Activated T-cell treated with anti-CD3 and anti-CD28 coated beads for 4 hours (primary cell): Measurements from ENCODE around the gene TXNDC16.

Experiments
- DNase-seq: peaks from one replicate; pipeline ENCODE4 v3.0.0-alpha.2; 2020

The TXNDC16 gene

DNA sequence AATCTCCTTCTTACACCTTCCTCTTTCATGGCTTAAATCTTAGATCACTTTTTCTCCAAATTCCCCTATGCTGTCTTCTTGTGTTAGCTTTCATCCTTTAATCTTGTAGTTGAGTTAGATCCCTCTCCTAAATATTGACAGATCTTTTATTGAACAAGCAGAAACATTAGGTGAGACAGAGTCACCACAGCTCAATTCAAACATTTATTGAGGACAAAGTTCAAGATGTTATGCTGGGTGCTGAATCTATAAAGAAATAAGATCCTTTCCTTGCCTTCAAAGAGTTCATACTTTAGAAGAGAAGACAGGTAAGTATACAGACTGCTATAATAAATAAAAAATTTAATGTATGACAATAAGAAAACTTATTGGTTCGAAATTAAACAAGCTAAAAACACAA, 109.7 kb downstream of the TXNDC16 start:
- no peak for DNase-seq

DNA sequence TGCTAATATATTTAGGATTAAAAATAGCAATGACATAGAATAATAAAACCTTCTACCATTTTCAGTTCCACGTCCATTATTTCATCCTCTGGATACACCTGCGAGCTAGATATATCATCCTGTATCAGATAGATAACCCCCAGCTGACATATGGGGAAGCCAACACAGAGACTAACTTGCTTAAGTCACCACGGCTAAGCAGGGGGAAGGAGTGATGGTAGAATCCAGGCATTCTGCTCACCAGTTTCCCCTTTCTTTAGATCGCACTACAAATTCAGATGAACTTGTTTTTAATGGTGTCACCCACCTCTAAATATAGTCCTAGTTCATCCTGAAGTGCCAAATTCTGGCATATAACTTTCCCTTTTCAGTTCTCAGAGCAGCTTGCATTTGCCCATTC, 110.1 kb downstream of the TXNDC16 start:
- no peak for DNase-seq

DNA sequence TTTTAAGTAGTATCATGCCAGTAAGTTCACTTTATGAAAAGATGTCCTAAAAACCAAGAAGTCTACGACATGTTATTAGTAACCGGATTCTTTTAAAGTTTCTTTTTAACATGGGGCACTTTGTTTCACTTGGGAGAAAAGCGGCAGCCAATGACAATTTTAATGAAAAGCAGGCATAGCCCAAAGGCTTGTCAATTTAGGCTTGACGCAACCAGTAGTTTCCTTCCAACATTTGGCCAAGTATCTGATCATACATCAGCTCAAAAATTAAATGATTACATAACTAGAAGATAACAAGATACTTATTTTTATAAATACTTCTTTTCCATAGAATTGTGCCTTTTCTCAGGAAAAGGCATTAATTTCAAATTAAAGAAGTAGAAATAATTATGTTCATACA, 112.8 kb downstream of the TXNDC16 start:
- DNase-seq, result no peak

DNA sequence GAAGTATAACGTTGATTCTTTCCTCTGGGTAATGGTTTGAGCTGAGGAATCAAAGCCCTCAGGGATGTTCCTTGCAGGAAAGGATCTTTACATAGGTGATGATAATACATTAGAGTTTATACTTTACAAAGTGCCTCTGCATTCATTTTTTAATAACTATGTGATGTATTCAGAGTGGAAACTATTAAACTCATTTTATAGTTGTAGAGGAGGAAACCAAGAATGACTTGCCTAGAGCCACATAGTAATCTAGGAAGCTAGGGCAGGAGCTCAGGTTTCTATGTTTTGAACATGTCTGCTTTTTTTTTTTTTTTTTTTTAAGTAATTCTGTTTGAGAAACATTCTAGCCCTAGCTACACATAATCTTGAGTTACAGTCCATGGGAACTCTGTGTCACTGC, 117.3 kb downstream of the TXNDC16 start:
- no peak for DNase-seq

DNA sequence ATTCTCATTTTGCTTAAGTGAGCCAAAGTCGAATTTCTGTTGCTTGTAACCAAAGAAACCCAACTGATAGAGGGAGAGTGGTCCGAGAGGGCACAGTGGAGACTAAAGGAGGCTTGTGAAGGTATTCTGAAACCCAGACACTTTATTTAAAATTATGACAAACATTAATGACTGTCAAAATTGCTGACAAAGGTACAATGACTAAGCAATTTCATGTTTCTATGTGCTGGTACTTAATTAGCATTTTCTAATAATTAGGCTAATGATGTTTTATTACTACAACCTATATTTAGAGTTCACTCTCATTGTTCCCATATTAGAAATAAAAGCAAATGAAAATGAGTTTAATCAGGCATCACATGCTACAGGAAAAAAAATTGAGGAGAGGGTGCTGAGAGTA, 121.8 kb downstream of the TXNDC16 start:
- no peak for DNase-seq

DNA sequence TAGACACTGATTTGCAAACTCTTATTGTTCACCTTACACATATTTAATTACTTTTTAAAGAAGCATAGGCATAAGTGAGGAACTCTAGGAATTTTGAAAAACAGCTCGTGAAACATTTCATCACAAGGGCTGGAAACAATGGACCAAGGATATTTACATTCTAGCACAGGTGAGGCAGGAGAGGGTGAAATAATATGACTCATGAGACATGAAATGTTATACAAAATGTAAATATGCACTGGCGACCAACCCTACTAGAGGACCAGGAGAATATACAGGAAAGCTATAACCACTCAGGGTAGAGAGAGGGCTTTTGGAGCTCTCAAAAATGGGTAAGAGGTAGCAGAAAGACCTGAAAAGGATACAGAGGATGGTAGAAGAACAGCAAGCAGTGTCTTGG, 122.9 kb downstream of the TXNDC16 start:
- no peak for DNase-seq

DNA sequence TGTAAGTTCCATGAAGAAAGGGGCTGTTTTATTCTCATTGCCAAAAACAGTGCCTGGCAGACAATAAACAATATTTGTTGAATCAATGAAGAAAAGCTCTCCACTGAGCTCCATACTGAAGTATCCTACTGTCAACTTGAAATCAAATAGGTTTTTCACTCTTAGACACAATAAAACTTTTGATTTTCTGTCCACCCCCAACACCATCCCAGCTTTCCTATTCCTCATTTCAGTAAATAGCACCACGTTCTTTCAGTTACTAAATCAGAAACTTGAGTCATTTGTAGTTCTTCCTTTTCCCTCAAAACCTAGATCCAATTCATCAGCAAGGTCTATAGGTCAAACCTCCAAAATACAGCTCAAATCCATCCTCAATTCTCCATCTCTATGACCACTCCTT, 124.8 kb downstream of the TXNDC16 start:
- no peak for DNase-seq

DNA sequence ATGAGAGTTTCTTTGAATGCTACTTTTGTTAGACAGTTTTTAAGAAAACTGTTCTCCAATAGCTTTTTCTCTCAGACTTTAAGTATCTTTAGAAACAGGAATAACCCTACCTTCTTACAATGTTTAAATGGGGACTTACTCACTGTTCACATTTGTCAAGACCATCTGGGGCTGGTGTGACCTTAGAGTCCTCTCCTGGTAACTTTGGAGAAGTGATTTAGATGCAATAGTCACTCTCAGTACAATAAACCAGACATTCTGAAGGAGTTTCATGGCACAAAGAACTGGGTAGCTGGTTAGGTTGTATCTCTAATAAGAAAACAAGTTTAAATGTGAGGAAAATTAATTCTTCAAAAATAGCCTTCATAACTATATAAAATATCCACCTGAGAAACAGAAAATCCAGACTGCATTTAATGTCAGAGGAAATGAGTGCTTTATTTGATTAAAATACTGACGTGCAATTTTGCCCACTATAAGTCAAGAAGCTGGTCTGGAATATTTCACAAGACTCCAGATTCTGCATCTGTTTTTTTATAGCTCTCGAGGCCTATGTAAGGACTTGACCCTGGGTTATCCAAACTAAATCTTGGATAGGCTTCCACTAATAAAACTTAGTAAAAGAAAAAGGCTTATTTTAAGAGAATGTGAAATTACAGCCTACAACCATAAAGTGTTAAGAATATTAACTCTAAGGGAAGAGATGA, 129.5 kb downstream of the TXNDC16 start:
- no peak for DNase-seq

DNA sequence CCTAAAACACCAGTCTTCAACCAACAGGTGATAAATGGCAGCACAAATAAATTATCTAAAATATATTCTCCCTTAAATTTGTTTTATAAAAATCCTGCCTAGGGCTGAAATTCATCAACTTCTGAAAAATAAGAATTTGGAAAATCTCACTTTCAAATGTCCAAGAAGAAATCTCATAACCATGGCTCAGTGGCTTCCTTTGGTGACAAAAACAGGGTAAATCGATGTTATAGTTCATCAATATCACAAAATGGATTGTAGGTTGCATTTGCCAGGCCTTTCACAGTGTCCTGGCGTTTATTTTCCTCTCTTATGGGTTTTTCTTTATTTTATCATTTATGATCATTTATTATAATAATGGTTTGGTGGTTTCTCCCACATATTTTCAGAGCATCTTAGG, 135.2 kb downstream of the TXNDC16 start:
- no peak for DNase-seq

DNA sequence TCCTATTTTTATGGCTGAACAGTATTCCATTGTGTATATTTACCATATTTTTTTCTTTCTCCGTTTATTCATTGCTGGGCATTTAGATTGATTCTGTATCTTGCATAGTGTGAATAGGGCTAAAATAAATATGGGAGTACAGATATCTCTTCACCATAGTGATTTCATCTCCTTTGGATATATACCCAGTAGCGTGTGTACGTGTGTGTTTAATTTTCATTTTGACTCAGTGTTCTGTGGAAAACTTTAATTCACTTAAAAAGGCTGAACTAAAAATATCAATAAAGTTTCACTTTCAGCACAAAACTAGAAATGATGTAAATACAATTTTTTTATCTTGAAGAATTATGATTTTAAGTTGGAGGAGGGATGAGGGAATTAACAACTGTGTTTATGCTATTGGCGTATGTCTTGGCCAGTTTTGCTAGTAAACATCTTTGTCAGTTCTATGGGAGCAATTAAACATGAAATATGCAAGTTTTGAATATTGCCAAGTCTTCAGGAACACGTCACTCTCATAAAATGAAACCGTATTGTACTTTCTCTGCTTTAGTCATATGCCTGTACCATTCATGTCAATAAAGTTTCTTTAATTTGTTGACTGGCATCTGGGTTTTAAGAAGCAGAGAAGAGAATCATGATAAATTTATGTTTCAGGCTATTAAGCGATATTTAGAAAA, 138.4 kb downstream of the TXNDC16 start:
- no peak for DNase-seq

DNA sequence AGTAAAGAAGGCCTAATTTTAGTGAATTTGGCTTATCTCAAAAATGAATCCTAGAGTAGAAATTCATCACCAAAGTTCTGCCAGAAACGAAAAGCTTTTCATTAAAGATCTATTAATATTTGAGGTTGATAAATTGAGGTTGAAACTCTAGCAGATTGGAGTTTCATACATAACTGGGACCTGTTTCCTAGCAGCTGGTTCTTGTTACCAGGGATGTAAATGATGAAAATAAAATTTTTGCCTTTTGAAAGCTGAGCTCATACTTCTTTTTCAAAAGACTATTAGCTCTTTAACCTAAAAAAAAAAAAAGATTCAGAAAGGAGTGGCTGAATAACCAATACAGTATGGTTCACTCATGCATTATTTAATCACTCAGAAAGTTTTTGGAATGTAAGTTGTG, 139.9 kb downstream of the TXNDC16 start:
- DNase-seq, result no peak

DNA sequence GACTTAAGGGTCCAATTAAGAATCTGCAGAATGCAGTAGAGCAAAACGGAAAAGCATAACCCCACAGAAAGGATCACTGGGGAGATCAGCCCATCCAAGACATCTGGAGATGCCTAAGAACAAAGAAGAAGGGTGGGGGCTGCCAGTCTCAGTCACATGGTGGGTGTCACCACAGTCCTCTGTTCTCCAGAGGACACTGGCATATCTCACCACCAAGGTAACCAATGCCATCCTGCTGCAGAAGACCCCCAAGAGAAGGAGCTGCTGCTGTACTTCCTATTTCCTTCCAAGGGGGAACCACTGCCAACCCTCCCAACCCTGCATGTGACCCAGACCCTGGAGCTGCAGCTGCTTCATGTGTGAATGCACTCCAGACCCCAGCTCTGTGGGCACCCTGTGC, 147.0 kb downstream of the TXNDC16 start:
- no peak for DNase-seq

DNA sequence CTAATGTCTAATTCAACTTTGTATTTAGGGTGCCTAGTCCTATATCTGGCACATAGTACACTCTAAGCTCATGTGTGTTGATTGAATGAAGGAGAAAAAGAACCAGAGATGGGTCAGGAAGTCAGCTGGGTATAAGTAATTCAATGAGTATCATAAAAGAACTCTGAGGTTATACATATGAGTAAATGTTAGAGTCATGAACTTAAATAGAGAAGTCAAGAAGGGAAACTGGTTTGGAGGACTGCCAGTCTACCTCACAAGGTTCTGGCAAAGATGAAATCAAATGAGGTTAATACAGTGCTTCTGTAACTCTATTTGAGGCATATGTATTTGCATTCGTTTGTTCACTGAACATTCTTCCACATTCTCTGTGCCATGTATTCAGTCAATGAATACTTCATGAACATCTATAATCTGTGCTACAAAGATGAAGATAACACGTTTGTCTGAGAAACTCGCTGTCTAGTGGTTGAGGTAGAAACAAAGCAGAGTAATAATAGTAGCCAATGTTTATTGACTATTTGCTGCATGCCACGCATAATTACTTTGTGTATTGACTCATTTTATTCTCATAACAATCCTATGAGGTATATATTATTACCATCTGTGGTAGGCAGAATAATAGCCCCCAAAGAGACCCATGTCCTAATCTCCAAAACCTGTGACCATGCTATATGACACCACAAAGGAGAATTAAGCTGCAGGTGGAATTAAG, 149.3 kb downstream of the TXNDC16 start:
- no peak for DNase-seq

DNA sequence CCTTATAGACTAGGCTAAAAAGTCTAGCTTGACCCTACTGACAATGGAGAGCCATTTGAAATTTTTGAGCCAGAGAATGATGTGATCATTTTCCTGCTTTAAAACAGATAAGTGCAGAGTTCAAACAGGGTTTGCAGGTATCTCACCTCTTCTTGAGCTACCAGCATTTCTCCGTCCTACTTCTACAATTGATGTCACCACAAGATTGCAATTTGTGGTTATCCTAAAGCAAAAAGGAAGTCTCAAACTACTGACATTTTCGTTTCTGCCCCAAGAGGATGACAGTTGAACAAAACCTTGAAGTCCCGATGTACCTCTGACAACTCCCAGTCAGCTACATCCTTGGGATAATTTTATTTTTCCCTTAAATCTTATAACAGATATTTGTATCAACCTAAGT, 151.5 kb downstream of the TXNDC16 start:
- DNase-seq, result no peak

DNA sequence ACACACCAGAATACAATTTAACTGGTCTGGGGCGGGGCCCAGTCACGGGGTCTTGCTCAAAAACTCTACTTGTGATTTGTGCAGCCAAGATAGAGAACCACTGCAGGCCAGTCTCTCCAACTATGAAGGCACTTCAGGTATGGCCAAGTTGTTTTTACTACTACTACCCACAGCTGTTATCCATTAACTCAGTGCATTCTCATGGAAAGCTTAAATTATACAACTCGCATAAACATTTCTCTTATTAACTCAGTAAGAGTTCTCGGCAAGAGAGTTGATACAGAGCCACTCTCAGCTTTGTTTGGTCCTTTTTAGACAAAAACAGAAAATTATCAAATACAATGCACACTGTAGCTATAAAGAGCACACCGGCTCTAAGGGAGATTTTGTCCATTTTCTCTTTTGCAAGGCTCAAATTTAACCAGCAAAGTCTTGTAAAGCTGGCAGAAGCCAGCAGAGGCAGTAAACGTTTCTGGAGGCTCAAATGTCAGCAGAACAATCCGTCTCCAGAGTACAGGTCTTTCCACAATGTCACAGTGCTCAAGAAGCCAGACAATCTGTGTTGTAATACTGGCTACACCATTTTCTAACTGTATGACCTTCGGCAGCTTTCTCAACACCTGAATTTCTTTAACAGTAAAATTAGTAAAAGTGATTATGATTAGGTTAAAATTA, 152.2 kb downstream of the TXNDC16 start:
- no peak for DNase-seq

DNA sequence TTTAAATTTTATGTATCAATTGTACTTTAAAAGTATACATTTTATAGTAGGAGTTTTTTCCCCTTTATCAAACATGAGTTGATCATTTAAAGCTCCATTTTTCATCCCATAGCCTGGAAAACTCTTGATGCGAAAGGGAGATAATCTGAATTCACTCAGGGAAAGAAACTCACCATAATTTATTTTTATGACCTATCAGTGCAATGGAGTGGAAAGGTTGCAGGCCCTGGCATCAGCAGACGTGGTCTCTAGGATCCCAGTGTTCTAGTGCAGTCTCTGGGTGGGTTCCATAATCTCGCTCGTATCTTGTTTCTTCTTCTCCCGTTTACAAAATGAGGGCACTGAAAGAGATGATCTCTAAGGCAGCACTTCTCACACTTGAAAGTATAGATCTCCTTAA, 153.2 kb downstream of the TXNDC16 start:
- DNase-seq, result no peak

DNA sequence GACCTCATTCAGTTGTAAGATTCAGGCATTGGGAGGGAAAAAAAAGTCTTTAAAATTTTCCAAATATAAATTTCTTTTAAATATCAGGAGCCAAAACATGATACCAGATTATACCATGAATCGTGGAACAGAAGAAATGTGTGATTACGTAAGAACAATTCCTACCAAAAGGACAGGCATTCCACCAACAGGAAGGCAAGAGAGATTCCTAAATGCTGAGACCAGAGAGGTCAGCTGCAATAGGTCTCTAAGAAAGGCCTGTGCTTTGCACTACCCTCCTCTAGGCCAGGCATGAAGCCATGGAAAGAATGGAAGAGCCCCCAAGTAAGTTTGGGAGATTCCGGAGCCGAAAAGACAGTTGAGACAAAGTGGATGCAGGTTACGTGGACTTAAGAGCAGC, 154.5 kb downstream of the TXNDC16 start:
- no peak for DNase-seq

DNA sequence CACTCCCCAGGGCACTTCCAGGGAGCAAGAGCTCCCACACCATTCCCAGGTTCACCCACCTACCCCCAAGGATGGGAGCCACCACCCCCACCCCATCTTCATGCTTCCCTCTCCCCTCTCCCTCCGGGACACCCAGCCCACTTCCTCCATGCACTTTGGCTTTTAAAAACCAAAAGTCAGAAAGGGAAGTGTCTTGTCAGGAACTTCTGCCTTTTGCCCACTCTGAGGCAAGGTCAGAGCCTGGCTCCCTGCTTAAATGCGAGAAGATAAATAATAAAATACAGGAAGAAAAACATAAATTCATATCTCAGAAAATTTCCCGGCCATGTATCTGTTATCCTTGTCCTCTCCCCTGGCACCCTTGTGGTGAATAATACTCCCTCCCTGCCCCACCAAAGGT, 156.6 kb downstream of the TXNDC16 start:
- DNase-seq, result no peak

DNA sequence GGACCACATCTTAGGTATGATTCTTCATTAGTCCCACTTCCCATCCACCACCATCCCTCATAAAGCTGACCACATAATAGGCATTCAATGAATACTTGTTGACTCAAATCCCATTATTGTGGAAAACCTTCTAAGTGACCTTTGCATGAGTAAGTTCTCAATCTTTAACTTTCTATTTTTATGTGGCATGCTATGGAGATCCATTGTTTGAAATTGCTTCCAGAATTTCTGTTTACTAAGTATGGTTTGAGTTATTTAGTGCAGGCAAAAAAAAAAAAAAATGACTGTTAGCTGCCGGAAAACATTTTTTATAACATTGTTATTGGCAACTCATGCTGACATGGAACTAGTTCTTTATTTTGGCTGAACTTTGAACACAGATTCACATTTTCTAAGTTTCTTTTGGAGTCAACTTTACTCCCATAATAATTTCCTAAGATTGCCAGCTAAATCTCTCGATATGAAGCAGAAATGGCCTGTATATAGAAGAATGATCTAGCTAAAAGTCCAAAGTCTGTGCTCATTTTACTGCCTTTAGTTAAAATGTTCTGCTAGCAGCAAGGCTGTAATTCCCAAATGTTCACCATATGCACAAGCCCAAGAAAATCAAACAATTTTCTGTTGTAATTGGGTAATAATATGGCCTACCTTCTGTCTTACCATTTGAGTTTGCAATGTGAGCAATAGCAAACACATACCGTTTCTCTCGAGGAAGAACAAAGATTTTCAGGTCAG, 160.3 kb downstream of the TXNDC16 start:
- no peak for DNase-seq
